DMS153 treated with DMSO at 0.1 percent for 48 hours (cell line): ENCODE data around the gene POGK.
"Not testable (repeated sequence)": the region's sequence is repeated elsewhere in the genome, so short reads cannot be mapped to it uniquely, and the experiment has no call there.

Experiments used
- DNase-seq: peaks from one replicate; lab custom pipeline; 2025; ENCODE audit not compliant: unreplicated experiment; lab: John Stamatoyannopoulos, UW

The POGK gene

GRCh38 chr1:166838766-166839599 is at the start of gene POGK:
TSS of gene POGK (plus strand) at chr1:166839475. CDS start at chr1:166840957, 1,482 bp downstream.
- peak; percentile 93 for DNase-seq

GRCh38 chr1:166796620-166797236 is 42.5 kb upstream of the POGK start:
- DNase-seq, result no peak

DNA sequence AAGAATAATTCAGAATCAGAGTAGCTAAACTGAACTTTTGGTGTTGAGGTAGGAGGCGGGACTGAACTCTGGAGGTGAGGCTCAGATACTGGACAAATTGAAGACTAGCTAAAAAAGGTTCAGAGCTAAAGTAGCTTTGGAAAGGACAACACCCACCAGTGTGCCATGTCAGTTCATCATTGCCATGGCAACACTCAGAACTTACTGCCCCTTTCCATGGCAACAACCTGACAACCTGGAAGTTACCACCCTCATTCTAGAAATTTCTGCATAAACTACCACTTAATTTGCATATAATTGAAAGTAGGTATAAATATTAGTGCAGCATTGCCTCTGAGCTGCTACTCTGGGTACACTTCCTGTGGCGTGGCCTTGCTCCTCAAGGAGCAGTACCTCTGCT is 30.3 kb upstream of the POGK start:
- no peak for DNase-seq

DNA sequence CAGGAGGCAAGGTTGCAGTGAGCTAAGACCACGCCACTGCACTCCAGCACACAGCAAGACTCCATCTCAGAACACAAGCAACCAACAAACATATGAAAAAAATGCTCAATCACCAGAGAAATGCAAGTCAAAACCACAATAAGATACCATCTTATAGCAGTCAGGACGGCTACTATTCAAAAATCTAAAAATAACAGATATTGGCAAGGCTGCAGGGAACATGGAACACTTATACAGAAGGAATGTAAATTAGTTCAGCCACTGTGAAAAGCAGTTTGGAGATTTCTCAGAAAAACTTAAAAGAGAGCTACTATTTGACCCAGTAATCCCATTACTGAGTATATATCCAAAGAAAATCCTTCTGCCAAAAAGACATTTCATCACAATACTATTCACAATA is 27.6 kb upstream of the POGK start:
- no peak for DNase-seq

DNA sequence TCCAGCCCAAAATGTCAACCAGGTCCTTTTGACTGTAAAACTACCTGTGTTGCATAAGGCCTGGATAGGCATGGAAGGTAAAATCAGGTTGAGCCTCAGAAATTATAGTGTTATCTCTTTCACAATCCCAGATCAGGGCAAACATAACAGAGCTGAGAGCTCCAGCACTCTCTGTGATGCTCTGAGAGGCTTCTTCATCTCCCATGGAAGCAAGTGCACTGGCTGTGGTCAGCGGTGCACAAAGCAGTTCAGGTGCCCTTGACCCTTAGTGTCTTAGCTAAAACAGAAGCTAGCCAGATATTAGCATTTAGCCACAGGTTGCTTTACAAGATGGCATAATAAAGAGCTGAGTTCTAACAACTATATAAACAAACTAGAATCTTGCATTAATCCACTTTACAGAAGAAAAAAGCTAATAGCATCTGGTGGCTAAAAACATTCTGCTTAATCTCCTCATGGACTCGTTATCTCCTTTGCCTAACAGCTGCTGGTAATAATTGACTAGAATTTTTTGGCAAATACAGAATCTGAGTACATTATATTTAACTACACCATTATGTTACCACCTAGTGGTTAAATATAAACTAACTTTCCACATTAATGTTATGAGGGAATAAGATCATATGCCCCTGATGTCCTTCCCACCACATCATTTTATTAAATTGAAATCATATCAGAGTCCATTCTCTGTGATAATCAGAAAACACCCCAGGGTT is 25.6 kb upstream of the POGK start:
- DNase-seq, result no peak

- no peak for DNase-seq
These were observed 24.7 kb upstream of the POGK start for GRCh38 chr1:166814611-166815010.

GRCh38 chr1:166819974-166820373 is 19.3 kb upstream of the POGK start:
- DNase-seq, result no peak

DNA sequence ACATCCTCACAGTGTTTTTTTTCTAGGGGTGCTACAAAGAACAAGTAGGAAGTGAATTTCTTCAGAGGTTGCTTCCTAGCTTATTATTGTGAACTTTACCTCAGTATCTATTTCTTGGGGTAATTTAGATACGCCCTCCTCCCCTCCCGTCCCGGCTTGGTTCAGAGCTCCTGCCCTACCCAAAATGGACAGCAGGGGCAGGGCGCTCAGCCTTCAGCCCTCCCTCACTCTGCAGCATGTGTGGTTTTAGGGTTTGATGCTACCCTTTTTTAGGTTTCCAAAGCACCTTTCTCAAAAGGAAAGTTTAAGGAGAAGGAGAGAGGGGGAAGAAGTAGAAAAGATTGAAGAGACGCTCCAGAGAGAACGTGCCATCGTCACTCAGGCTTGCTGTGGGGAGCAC is 16.9 kb upstream of the POGK start:
- no peak for DNase-seq

GRCh38 chr1:166827426-166827825 is 11.8 kb upstream of the POGK start:
- no peak for DNase-seq

DNA sequence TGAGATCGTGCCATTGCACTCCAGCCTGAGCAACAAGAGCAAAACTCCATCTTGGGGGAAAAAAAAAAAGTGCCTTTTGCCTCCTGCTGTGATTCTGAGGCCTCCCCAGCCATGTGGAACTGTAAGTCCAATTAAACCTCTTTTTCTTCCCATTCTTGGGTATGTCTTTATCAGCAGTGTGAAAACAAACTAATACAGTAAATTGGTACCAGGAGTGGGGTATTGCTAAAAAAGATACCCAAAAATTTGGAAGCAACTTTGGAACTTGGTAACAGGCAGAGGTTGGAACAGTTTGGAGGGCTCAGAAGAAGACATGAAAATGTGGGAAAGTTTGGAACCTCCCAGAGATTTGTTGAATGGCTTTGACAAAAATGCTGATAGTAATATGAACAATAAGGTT is 9.5 kb upstream of the POGK start:
- DNase-seq, result not testable (repeated sequence)

GRCh38 chr1:166836733-166837132 is 2.5 kb upstream of the POGK start:
- DNase-seq, result no peak

DNA sequence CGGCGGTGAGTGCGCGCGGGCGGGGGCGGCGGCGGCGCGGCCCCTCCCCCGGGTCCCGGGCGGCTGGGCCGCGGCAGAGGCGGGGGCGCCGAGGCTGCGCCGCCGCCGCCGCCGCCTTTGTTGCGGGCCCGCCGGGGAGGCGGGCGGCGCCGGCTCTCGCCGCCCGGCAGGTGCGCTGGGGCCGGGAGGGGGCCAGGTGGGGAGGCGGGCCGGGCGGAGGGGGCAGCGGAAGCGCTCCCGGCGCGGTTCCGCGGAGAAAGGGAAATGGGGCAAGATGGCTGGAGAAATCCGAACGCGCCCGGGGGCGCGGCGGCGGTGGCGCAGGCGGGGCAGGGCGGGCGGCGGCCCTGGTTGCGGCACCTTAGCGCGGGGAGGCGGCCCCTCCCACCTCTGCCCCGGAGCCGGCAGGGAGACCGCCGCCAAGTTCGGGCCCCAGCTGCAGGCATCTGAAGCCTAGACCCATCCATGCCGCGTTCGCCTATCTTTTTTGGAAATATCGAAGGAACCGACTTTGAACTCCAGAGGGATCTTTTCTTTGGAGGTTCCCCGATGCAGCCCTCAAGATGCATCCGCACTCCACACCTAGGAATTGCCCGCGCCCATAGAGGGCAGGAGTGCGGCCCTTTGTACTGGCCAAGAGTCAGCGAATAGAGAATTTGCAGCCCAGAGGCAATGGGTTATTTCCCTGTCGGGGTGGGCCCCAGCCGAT is 479 bp downstream of the POGK start:
- peak; percentile 69 for DNase-seq

DNA sequence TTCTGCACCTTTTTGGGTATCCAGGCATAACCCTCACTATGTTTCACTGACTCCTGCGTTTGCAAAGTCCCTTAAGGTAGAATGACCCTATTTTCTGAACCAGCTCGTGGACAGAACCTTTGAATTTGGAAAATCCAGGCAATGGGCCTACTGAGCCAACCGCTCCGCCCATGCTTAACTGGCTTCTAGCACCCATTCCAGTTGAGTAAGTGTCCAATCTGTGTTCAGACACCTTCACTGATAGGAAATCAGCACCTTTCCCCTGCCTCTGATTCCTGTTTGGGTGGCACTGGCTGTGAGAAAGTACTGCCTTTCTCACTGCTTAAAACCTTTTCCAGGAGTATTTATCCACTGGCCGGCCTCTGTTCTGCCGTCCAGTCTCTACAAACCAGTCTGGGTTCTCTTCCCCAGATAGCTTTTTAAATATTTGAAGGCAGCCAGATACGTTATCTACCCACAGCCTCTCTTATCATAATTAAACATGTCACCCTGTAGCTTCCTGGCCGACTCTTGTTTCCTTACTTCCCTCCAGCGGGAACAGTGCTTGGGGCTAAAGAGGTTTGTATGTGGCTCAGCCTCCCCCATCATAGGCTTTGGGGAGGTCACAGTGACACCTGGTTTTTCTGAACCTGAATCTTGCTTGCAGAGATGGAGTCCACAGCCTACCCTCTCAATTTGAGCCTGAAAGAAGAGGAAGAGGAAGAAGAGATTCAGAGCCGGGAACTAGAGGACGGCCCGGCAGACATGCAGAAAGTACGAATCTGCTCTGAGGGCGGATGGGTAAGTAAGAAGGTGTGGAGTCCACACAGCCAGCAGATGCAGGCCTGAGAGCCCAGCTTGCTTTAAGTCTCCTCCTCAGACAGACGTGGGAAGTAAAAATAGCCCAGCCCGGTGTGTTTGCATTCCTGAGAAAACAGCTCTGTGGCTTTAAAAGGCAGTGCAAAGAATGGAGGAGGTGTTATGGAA is 1.3 kb downstream of the POGK start:
- DNase-seq, result no peak

- no peak for DNase-seq
These were observed 4.0 kb downstream of the POGK start for GRCh38 chr1:166843322-166843721.

DNA sequence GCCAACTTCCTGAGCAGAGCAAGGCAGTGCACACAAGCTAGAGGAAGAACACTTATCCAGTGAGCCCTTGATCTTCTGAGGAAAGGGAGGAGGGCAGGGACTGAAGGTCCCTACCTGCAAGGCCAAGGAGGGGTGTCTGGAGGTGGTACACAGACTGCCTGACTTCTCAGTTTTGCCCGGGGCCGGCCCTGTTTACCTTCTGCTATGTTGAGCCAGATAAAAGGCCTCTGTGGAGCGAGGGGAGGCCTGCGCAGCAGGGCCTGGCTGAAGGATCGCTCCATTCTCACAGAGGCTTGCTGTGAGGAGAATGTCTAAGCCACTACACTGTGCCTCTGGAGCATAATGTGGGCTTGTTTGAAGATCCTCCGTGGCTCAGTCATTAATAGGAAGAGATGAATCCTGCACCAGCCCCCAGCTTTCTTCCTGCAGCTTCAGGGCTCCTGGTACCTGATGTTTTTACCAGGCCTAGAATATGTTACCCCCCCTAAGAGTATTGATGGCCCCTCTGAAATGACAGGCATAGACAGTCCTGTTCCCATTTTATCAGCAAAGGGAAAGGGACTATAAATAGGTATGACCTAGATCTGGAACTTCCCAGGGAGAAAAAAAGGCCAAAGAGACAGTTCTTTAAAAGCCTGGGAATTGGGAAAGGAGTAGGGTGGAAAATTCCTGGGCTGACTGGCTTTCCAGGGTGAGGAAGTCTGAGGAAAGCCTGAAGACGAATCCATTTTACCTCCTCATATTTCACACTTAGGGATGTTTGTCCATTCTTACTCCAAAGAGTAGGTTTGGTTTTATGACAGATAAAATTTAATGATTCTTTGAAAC is 4.7 kb downstream of the POGK start:
- DNase-seq, result no peak

DNA sequence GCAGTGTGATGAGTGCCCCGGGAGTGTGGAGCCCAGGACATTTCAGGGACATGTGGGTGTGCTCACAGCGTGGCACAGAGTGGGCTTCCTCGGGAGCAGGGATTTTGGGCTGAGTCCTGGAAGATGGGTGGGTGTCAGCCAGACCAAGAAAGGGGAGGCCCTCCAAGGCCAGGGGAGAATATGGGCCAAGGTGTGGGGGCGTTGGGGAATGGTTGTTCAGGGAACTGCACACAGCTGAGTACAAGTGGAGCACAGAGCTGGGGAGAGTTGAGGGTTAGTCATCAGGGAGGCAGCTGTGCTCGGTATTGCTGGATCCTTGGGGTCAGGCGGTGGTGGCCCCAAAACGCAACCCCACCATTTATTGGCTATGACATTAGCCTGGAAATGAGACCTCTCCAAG is 5.5 kb downstream of the POGK start:
- no peak for DNase-seq

- DNase-seq, result no peak
These were observed 8.9 kb downstream of the POGK start for GRCh38 chr1:166848193-166848592.

GRCh38 chr1:166849135-166849534 is 9.9 kb downstream of the POGK start:
- DNase-seq, result no peak

- no peak for DNase-seq
These were observed 13.6 kb downstream of the POGK start for GRCh38 chr1:166852918-166853317.
